Neural cell (in vitro differentiated cells): ENCODE results near the gene TP53I13.

Source experiments
- EP300 ChIP-seq: fragments of 450-650 bp; conservative IDR thresholded peaks from 2 replicates; pipeline ENCODE4 v1.6.1; 2014; ENCODE audit warnings: antibody characterized with exemption, mild to moderate bottlenecking, moderate library complexity; ENCODE audit not compliant: poor library complexity, severe bottlenecking
- EZH2 ChIP-seq: fragments of 200-600, 300-800 bp; shearing (Covaris generic), sonication (generic); IDR thresholded peaks from 2 replicates; pipeline ENCODE4 v1.6.1; 2014; ENCODE audit warnings: antibody characterized with exemption, low read length, borderline replicate concordance, mild to moderate bottlenecking; ENCODE audit not compliant: insufficient read depth, poor library complexity, severe bottlenecking
- MXI1 ChIP-seq: fragments of 450-650 bp; conservative IDR thresholded peaks from 2 replicates; pipeline ENCODE4 v1.6.1; 2014; ENCODE audit warnings: antibody characterized with exemption, mild to moderate bottlenecking; ENCODE audit not compliant: poor library complexity, severe bottlenecking
- POLR2AphosphoS5 ChIP-seq: IDR thresholded peaks from 2 replicates; pipeline ENCODE4 v1.6.1; 2012
- RAD21 ChIP-seq: fragments of 450-650 bp; conservative IDR thresholded peaks from 2 replicates; pipeline ENCODE4 v1.6.1; 2014; ENCODE audit warnings: antibody characterized with exemption, mild to moderate bottlenecking, moderate library complexity
- TAF1 ChIP-seq: IDR thresholded peaks from 2 replicates; pipeline ENCODE4 v1.6.1; 2012; ENCODE audit warnings: low read depth
- TF ChIP-seq, protein P1 (sequence below): fragments of 450-650 bp; IDR thresholded peaks from 2 replicates; pipeline ENCODE4 v1.5.1; 2014; ENCODE audit warnings: antibody characterized with exemption, mild to moderate bottlenecking, moderate library complexity; ENCODE audit not compliant: poor library complexity, severe bottlenecking

DNA sequence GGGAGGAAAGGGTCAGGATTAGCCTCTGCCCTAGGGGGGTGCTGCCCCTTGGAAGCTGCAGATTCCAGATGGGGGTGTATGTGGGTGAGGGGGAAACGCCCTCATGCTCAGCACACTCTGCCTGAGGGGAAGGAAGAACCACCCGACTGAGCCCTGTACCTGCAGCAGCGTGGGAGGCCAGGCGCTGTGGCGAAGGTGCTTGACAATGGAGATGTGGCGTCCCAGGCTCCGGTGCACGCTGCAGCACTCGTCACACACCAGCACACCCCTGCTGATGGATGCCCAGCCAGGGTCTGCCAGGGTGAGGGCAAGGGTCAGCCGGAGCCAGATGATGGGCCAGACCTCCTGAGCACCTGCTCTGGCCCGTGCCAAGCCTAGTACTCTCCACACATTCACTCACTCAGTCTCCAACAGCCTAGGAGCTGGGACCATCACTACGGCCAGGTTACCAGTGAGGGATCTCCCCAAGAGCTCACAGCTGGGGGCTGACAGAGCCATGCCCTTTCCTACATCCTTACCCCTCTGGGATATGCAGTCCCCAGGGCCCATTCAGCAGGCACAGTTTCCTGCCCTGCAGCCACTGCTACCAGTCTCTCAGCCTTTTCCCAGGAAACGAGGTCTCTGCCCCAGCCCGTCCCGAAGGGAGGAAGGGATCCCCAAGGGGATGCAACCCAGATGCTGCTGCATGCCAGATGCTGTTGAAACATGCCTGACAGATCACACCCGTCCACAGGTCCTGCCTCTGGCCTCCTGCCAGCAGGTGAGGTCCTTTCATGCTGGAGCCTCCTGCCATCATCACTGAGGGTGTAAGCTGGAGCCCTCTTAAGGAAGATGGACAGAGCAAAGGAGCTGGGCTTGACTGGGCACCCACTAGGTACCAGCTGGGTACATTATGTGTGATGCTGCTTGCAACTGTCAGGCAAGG lies 15.1 kb downstream of the TP53I13 start:
- TF ChIP-seq, protein P1, sequence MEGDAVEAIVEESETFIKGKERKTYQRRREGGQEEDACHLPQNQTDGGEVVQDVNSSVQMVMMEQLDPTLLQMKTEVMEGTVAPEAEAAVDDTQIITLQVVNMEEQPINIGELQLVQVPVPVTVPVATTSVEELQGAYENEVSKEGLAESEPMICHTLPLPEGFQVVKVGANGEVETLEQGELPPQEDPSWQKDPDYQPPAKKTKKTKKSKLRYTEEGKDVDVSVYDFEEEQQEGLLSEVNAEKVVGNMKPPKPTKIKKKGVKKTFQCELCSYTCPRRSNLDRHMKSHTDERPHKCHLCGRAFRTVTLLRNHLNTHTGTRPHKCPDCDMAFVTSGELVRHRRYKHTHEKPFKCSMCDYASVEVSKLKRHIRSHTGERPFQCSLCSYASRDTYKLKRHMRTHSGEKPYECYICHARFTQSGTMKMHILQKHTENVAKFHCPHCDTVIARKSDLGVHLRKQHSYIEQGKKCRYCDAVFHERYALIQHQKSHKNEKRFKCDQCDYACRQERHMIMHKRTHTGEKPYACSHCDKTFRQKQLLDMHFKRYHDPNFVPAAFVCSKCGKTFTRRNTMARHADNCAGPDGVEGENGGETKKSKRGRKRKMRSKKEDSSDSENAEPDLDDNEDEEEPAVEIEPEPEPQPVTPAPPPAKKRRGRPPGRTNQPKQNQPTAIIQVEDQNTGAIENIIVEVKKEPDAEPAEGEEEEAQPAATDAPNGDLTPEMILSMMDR = no peak
- TF ChIP-seq EP300 (no peak), POLR2AphosphoS5 (no peak), EZH2 (no peak), TAF1 (no peak), MXI1 (no peak), RAD21 (no peak)
